ENCODE results near the gene SYTL2.

- TF ChIP-seq, protein P1, sequence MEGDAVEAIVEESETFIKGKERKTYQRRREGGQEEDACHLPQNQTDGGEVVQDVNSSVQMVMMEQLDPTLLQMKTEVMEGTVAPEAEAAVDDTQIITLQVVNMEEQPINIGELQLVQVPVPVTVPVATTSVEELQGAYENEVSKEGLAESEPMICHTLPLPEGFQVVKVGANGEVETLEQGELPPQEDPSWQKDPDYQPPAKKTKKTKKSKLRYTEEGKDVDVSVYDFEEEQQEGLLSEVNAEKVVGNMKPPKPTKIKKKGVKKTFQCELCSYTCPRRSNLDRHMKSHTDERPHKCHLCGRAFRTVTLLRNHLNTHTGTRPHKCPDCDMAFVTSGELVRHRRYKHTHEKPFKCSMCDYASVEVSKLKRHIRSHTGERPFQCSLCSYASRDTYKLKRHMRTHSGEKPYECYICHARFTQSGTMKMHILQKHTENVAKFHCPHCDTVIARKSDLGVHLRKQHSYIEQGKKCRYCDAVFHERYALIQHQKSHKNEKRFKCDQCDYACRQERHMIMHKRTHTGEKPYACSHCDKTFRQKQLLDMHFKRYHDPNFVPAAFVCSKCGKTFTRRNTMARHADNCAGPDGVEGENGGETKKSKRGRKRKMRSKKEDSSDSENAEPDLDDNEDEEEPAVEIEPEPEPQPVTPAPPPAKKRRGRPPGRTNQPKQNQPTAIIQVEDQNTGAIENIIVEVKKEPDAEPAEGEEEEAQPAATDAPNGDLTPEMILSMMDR (IDR thresholded peaks at IDR 0.05; ENCODE audit: poor library complexity): no peak
- no peak for TF ChIP-seq EZH2 (IDR thresholded peaks at IDR 0.05; ENCODE audit: borderline replicate concordance)
These were observed 75.0 kb downstream of the SYTL2 start for GRCh38 chr11:85735876-85736460.
